ENCODE measurements around the gene DYNC2H1.

Gene DYNC2H1

DNA sequence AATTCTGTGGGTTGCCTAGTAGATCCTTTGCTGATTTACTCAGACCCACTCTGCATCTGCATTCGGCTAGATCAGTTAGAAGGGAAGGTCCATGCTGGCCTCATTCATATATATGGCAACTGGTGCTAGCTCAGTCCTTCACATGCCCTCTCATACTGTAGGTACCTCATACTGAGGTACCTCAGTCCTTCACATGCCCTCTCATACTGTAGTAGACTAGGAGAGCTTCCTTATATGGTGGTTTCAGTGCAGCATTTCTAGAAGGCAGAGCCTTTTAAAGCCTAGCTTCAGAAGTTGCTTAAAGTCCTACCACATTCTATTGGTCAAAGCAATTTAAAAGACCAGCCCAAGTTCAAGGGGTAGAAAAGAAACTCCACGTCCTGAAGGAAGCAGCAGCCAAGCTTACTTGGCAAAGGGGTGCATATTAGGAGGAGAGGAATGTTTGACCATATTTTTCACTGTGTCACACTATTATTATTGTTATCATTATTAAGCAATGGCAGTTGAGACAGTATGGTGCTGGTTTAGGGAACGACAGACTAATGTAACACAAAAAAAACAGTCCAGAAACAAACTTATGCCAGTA lies 356.4 kb downstream of the DYNC2H1 start:
- DNase-seq: no peak

DNA sequence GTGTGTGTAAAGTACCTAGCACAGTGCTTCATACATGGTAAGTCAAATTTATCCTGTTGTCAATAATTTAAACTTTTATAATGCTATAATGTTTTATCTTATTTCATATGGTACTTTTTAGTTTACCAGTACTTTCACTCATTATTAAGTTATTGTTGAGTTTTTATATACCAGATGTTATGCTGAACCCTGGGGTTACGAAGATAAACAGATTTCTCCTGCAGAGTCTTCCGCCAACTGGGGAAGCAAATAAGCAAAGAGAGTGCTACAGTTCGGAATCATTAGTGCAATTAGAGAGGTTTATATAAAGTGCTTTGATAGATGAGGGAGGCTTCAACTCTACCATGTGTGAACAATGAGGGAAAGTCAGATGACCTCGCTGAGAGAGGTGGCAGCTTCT lies 362.3 kb downstream of the DYNC2H1 start:
- DNase-seq: no peak

DNA sequence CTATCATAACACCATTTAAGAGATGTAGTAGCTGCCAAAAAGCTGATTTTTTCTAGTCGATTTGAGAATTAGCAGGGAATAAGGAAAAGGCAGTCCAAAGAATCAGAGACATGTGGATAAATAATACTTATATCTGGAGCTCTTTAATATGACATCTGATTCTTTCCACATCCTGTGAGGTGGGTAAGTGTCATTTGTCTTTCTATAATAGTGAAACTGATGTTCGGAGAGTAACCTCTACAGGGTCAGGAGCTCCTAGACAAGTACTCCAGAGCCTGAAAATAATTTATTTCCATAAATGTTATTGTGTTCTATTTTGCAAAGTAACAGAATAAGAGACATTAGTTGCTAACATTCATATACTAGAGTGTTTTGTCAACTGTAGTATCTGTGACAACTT lies 367.6 kb downstream of the DYNC2H1 start:
- no peak for DNase-seq

DNA sequence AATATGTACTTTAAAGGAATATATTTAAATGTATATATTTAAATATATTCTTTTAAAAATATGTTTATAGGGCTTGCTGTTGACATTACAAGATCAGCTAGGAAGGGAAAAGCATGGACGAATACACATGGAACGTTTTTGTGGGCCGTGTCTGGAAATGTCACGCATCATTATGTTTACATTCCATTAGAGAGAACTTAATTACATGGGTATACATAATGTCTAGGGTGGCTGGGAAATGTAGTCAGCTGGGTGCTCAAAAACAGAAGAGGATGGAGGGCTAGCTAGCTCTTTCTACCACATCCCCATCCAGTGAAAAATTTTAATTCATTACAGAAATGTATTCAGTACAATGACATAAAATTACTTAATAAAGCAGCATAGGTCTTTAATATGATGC lies 371.2 kb downstream of the DYNC2H1 start:
- DNase-seq: no peak

DNA sequence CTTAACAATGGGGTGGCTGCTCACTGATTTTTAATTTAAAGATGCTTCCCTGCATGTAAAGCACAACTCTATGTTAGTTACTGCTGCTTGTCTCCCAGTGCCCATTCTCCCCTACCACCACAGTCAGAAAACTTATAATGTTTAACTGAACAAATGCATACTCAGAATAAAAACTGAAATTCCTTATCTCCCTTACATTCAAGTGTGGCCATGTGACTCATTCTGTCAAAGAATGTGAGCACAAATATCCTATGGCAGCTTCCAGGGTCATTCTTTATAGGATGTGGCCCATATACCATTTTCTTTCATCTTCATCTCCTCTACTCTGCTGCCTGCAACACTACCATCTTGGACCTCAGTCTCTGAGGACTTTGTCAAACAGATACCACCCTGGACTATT lies 374.8 kb downstream of the DYNC2H1 start:
- DNase-seq: no peak

DNA sequence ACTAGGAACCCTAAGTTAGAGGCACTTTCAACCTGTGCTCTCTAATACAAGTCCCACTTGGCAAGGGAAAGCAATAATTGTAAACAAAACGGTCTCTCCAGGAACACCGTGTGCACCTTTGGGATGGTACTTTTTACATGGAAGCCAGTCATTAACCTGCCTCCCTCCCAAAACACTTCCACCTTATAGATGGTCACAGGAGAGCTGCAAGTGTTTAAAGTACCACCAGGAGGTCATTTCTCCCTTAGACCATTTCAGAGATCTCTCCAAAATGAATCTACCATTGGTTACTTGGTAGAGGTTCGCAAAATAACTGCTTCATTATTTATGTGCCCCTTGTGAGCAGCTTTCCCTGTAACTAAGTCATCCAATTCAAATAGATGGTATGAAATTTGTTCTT lies 375.3 kb downstream of the DYNC2H1 start:
- DNase-seq: no peak

DNA sequence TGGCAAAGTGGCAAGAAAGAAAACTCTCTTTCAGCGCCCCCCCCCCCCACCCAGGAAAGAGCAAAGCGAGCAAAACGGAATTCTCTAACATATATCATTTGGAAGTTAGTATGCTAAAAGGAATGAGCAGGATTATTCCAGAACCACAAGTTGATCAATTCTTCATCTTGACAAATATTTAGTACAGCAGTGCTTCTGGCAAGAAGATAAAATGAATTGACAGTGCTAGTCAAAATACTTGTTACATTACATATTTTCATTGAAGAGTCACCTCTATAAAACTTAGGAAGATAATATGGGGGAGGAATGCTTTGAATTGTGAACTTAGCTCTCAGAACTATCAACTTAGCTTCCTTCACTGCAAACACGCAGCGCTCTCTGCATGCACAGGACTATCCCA lies 377.4 kb downstream of the DYNC2H1 start:
- no peak for DNase-seq

DNA sequence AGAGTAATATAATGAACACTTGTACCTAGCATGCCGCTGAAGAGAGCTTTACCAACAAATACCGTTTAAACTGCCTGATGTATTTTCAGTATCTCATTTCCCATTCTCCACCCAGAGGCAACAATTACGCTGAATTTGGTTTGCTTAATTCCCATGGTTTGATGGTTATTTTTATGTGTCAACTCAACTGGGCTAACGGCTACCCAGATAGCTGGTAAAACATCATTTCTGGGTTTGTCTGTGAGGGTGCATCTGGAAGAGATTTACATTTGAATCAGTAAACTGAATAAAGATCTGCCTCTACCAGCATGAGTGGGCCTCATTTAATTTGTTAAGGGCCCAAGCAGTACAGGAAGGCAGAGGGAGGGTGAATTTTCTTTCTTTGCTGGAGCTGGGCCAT lies 377.9 kb downstream of the DYNC2H1 start:
- DNase-seq: no peak

DNA sequence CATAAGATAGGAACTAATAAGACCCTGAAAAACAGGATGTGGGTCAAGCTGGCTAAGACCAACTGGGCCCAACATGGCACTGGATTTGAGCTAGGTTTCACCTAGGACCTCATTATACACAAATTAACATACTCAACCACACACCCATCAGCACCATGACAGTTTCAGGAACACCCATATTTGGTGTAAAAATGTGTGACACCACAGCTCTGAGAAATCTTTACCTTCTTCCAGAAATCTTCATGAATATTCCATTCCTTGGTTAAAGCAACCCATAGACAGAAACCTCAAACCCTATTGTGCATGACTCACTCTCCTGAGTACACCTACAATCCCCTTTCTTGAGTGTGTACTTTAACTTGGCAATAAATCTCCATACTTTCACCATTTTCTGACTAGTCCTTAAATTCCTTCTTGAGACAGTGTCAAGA lies 378.8 kb downstream of the DYNC2H1 start:
- DNase-seq: no peak

DNA sequence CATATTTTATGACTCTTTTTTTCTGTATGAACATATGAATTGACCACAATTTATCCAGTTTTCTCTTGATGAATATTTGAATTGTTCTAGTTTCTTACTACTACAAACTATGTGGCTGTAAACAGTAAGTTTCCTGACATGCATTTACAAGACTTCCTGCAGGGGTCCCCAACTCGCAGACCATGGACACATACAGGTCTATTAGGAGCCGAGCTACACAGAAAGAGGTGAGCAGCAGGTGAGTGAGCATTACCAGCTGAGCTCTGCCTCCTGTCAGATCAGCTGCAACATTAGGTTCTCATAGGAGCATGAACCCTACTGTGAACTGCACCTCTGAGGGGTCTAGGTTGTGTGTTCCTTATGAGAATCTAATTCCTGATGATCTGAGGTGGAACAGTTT lies 379.4 kb downstream of the DYNC2H1 start:
- no peak for DNase-seq

DNA sequence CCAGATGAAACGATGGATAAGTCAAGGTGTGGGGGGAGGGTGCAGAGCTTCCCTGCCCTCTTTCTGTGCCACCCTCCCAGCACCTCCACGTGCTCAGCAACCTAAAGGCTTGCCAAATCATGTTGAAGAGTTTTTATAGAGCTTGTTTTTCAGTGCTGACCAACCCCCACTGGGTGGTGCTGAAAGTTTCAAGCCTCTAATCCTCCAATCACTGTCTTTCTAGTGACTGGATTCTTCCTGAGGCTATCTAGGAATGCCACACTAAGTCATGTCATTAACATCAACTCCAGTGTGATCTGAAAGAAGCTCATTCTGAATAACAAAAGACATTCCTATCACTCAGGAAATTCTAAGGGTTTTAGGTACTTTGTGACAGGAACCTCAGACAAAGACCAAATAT lies 382.6 kb downstream of the DYNC2H1 start:
- DNase-seq: no peak

DNA sequence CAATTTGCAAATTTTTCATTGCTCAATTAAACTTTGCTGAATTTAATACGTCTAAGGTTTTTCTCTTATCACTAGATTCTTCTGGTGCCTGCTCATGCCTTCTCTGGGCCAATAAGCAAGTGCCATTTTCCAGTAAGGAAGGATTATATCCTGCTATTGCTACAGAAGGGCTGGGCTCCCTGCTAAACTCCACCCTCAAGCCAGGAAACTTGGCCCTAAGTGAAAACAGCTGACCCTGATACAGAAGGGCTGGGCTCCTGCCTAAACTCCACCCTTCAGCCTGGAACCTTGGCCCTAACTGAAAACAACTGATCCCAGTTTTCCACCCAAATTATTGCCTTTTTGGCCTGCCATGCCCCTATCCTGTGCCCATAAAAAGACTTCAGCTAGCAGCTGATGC lies 385.3 kb downstream of the DYNC2H1 start:
- DNase-seq: no peak

DNA sequence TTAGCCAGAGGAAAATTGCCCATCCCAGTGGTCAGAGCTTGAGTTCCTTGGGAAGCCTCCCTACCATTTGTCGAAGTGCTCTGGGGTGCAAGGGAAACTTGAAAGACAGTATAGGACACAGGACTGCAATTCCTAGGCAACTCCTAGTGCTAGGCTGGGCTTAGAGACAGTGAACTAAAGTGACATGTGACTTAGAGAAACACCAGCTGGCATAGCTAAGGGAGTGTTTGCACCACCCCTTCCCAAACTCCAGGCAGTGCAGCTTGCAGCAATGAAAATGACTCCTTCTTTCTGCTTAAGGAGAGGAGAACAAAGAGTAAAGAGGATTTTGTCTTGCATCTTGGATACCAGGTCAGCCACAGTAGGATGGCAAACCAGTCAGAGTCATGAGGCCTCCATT lies 388.0 kb downstream of the DYNC2H1 start:
- no peak for DNase-seq

DNA sequence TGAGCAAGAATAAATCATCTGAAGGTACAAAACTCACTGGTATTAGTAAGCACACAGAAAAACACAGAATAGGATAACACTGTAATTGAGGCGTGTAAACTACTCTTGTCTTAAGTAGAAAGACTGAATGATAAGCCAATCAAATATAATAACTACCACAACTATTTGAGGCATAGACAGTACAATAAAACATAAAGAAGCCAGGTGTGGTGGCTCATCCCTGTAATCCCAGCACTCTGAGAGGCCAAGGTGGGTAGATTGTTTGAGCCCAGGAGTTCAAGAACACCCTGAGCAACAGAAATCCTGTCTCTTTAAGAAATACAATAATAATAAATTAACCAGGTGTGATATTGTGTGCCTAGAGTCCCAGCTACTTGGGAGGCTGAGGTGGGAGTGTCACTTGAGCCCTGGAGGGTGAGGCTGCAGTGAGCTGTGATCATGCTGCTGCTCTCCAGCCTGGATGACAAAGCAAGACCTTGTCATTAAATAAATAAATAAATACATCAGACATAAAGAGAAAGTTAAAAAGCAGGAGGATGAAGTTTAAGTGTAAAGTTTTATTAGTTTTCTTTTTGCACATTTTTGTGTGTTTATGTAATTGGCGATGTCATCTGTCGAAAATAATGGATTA lies 390.6 kb downstream of the DYNC2H1 start:
- no peak for DNase-seq

DNA sequence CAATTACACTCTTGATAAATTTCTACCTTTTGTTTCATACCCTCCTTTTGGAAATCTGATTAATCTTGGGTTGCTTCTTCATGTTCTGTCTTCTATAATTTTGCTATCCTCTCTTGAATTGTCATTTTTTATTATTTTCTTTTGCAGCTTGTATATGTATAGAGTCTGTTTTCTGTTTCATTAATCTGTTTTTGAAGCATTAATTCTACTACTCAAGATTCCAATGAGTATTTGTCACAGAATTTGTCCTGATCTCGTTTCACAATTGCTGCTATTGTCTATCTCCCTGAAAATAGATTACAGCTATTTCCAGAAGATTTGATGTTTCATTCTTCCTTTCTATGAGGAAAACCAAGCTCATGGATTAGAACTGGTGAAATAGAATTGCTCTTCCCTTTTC lies 406.1 kb downstream of the DYNC2H1 start:
- no peak for DNase-seq

DNA sequence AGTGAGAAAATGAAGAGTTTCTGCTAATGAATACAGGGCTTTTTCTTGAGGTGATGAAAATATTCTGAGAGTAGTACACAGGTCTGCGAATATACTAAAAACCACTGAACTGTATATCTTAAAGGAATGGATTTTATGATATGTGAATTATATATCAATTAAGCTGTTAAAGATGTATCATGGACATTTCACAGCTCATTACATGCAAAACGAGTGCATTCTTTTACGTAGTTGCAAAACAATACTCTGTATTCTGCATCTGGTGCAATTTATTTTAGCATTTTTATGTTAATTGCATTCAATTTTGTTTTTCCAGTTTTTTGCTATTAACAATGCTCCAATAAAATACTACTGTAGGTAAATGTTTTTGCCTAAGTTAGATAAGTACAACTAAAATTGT lies 411.6 kb downstream of the DYNC2H1 start:
- no peak for DNase-seq

DNA sequence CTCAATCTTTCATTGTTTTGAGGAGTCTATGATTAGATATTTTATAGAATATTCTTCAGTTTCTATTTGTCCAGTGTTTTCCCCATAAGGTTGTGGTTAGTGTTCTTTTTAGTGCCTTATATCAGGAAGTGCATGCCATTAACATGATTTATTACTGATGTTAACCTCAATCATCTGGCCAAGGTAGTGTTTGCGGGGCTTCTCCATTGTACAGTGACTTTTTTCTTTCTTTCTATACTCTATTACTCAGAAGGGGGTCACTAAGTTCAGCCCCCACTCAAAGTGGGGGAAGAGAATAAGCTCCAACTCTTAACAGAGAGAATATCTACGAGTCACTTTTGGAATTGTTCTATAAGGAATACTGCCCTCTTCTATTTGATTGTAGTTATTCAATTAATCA lies 415.8 kb downstream of the DYNC2H1 start:
- DNase-seq: no peak

DNA sequence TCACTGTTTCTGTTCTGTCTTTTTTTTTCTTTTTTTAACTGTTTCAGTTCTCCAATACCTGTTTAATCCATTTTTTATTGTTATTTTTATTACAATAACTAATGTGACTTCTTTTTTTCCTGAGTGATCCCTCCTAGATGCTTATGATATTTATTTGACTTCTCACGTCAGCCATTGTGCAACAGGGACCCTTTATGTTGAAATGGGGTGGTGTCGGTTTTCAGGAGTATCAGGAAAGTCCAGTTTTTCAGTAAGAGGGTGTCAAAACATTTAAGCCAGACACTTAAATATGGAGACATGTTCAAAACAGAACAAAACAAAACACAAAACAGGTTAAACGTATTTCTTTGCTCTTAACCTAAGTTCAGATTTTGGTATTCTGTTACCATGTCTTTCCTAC lies 418.8 kb downstream of the DYNC2H1 start:
- no peak for DNase-seq

DNA sequence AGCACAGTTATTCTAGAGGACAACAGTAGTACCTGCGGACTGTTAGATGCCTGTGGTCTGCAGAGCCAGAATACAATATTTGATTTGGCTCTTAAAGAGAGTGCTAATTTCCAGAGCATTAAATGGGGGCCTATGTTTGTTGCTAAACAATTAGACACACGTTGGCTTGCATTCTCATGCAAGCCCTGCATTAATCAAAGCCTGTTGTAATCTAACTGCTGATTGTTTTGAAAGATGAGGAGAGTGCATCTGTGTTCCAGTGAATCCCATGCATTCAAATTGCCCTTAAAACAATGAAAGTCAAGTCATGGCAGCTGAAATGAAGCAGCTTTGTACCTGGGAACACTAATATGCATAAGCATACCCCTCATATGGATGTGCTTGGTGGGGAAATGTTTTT lies 419.4 kb downstream of the DYNC2H1 start:
- DNase-seq: no peak

DNA sequence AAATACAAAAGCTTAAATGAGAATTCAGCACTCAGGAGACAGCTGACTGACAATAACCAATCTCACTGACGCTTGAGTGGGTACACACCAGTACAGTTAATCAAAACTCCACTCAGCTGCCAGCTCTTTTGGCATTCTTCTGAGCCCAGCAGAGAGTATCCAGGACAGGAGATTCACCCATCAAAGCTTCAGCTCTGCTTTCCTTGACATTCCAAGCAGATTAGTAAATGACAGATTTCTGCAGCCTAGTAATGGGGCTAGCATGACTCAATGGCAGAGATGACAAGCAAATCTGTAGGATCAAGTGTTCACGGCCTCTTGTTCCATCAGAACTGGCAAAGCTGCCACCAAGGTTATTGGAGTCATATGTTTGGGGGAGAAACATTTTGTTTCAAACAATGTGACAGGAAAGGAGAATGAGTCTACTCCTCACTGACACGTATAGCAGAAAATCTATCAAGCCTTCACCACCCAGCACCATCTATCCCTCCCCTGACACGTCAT lies 420.0 kb downstream of the DYNC2H1 start:
- DNase-seq: no peak

Data from activated CD8-positive, alpha-beta memory T cell treated with anti-CD3 and anti-CD28 coated beads, Interleukin-2, amount 50 U/mL, for 48 hours (primary cell).